Measurements from ENCODE around the gene PDGFRA.

PDGFRA gene

GRCh38 chr4:54228961-54229501, at the start of gene PDGFRA:
PDGFRA (plus strand) TSS chr4:54229293; CDS start chr4:54258769, 29,476 bp downstream.
- FAIRE-seq: no peak

- FAIRE-seq: peak; percentile 45
Measured at GRCh38 chr4:54184581-54184980, 44.5 kb upstream of the PDGFRA start.

GRCh38 chr4:54185044-54185780, 43.9 kb upstream of the PDGFRA start:
- FAIRE-seq: no peak

- no peak for FAIRE-seq
Measured at GRCh38 chr4:54185866-54186265, 43.2 kb upstream of the PDGFRA start.

- no peak for FAIRE-seq
Measured at GRCh38 chr4:54186371-54186770, 42.7 kb upstream of the PDGFRA start.

- FAIRE-seq: no peak
Measured at GRCh38 chr4:54187148-54187547, 41.9 kb upstream of the PDGFRA start.

GRCh38 chr4:54189140-54189539, 40.0 kb upstream of the PDGFRA start:
- no peak for FAIRE-seq

- FAIRE-seq: no peak
Measured at GRCh38 chr4:54192811-54193210, 36.3 kb upstream of the PDGFRA start.

- FAIRE-seq: no peak
Measured at GRCh38 chr4:54197926-54198325, 31.2 kb upstream of the PDGFRA start.

GRCh38 chr4:54199919-54200318, 29.2 kb upstream of the PDGFRA start:
- no peak for FAIRE-seq

GRCh38 chr4:54209617-54210016, 19.5 kb upstream of the PDGFRA start:
- FAIRE-seq: no peak

GRCh38 chr4:54213001-54213400, 16.1 kb upstream of the PDGFRA start:
- no peak for FAIRE-seq

- FAIRE-seq: no peak
Measured at GRCh38 chr4:54213761-54214160, 15.3 kb upstream of the PDGFRA start.

GRCh38 chr4:54215379-54216077, 13.6 kb upstream of the PDGFRA start:
- no peak for FAIRE-seq

- FAIRE-seq: peak; percentile 86
Measured at GRCh38 chr4:54217642-54218495, 11.2 kb upstream of the PDGFRA start.

GRCh38 chr4:54218736-54219135, 10.4 kb upstream of the PDGFRA start:
- no peak for FAIRE-seq

- no peak for FAIRE-seq
Measured at GRCh38 chr4:54224996-54225597, 4.0 kb upstream of the PDGFRA start.

- no peak for FAIRE-seq
Measured at GRCh38 chr4:54225598-54226403, 3.3 kb upstream of the PDGFRA start.

GRCh38 chr4:54226404-54227255, 2.5 kb upstream of the PDGFRA start:
- no peak for FAIRE-seq

- FAIRE-seq: no peak
Measured at GRCh38 chr4:54227256-54228055, 1.6 kb upstream of the PDGFRA start.

Measured in G401.6 (cell line).